Fibroblast of skin of scalp (primary cell): ENCODE results near the gene BUB1.
A peak's percentile ranks its signal among the peaks of the same experiment; 100 is the strongest.
"Not testable (repeated sequence)": the region's sequence is repeated elsewhere in the genome, so short reads cannot be mapped to it uniquely, and the experiment has no call there.

ENCODE experiments used
- DNase-seq: peaks from one replicate; pipeline ENCODE4 v3.0.0-alpha.2; 2013

The BUB1 gene

GRCh38 chr2:110655701-110656100, 22.2 kb downstream of the BUB1 start:
- DNase-seq: peak; percentile 11

GRCh38 chr2:110653861-110654260, 24.0 kb downstream of the BUB1 start:
- no peak for DNase-seq

GRCh38 chr2:110650346-110650745, 27.5 kb downstream of the BUB1 start:
- DNase-seq: no peak

GRCh38 chr2:110647777-110648176, 30.1 kb downstream of the BUB1 start:
- DNase-seq: no peak

GRCh38 chr2:110645616-110646015, 32.2 kb downstream of the BUB1 start:
- no peak for DNase-seq

GRCh38 chr2:110644357-110644756, 33.5 kb downstream of the BUB1 start:
- no peak for DNase-seq

- no peak for DNase-seq
Measured at GRCh38 chr2:110642360-110642759, 35.5 kb downstream of the BUB1 start.

- no peak for DNase-seq
Measured at GRCh38 chr2:110639972-110640371, 37.9 kb downstream of the BUB1 start.

- DNase-seq: no peak
Measured at GRCh38 chr2:110638952-110639695, 38.7 kb downstream of the BUB1 start.

GRCh38 chr2:110638004-110638403, 39.9 kb downstream of the BUB1 start:
- DNase-seq: no peak

- no peak for DNase-seq
Measured at GRCh38 chr2:110637093-110637492, 40.8 kb downstream of the BUB1 start.

- not testable (repeated sequence) for DNase-seq
Measured at GRCh38 chr2:110635949-110636628, 41.8 kb downstream of the BUB1 start.

GRCh38 chr2:110627348-110627747, 50.5 kb downstream of the BUB1 start:
- DNase-seq: not testable (repeated sequence)

- DNase-seq: not testable (repeated sequence)
Measured at GRCh38 chr2:110619326-110619939, 58.4 kb downstream of the BUB1 start.

GRCh38 chr2:110613927-110614326, 63.9 kb downstream of the BUB1 start:
- not testable (repeated sequence) for DNase-seq

GRCh38 chr2:110610613-110611250, 67.1 kb downstream of the BUB1 start:
- peak; percentile 0 for DNase-seq

- not testable (repeated sequence) for DNase-seq
Measured at GRCh38 chr2:110609843-110610612, 67.8 kb downstream of the BUB1 start.

- DNase-seq: not testable (repeated sequence)
Measured at GRCh38 chr2:110608788-110609502, 68.9 kb downstream of the BUB1 start.

GRCh38 chr2:110605057-110605456, 72.8 kb downstream of the BUB1 start:
- DNase-seq: not testable (repeated sequence)

GRCh38 chr2:110603917-110604591, 73.8 kb downstream of the BUB1 start:
- not testable (repeated sequence) for DNase-seq

GRCh38 chr2:110602139-110602538, 75.7 kb downstream of the BUB1 start:
- not testable (repeated sequence) for DNase-seq
